ENCODE measurements around the gene TSPAN11. TPM values are rescaled to one million over a fixed set of nuclear protein-coding genes. Genes with fewer than 3 reads are reported as not detected.

Gene TSPAN11
- total and polyA plus RNA-seq, 2 donors, result 4.1 to 18.3 TPM

DNA sequence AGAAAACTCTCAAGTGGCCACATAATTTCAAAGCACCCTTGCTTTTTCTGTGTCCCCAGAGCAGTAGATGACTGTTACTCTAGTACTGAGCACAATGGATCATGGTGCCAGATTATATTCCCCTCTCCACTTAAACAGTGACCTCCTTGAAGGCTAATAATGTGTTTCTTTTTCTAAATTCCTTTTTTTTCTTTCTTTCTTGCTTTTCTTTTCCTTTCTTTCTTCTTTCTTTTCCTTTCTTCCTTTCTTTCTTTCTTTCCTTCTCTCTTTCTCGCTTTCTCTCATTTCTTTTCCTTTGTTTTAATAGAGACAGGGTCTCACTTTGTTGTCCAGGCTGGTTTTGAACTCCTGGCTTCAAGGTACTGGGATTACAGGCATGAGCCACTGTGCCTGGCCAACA lies 26.2 kb upstream of the TSPAN11 start:
- WGBS, result 96% methylated on average over 1 of the region's 1 CpG
- Histone ChIP-seq H3K4me3 (ENCODE audit: low read depth, low read length) (no peak overlapping the region), H3K4me1 (ENCODE audit: insufficient read depth) (no peaks in the 10 kb centered on the region), H3K36me3 (ENCODE audit: insufficient read depth) (no peaks in the 10 kb centered on the region), H3K27ac (ENCODE audit: low read depth) (no peak overlapping the region)
- no peak for DNase-seq (ENCODE audit: extremely low spot score)

DNA sequence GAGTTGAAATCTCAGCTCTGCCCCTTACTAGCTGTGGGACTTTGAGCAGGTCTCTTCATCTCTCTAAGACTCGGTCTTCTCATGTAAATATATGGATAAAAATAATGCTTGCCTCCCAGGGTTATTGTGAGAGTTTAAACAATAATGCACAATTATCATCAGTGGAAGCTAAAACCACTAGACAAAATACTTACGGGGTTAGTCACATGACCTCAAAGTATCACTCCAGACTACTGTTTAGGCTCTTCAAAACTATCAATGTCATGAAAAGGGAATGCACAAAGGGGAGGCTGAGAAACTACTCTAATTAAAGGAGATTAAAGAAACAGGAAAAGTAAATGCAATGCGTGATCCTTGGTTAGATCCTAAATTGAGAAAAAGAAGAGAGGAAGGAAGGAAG lies 24.5 kb upstream of the TSPAN11 start:
- DNase-seq (ENCODE audit: extremely low spot score), result no peak
- Histone ChIP-seq H3K27ac (ENCODE audit: low read depth) (no peak overlapping the region), H3K4me1 (ENCODE audit: insufficient read depth) (no peaks in the 10 kb centered on the region), H3K4me3 (ENCODE audit: low read depth, low read length) (no peak overlapping the region), H3K36me3 (ENCODE audit: insufficient read depth) (no peaks in the 10 kb centered on the region)
- 64% methylated on average over 3 of the region's 3 CpGs for WGBS

DNA sequence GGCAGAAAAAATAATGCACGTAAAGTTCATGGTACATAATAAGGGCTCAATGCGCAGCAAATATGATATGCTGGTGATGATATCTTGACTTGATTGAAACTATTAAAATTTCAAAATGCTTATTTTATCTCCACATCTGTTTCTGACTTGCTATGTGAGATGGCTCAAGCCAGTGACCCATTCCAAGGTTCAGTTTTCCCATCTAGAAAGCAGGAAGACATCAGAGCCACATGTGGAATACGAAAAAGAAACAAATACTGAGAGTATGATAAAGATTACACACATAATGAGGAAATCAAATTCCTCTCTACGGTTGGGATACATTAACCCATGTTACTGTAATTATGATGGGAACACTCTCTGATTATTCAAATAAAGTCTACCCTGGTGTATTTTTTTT lies 24.0 kb upstream of the TSPAN11 start:
- Histone ChIP-seq H3K4me3 (ENCODE audit: low read depth, low read length) (no peak overlapping the region), H3K36me3 (ENCODE audit: insufficient read depth) (no peaks in the 10 kb centered on the region), H3K27ac (ENCODE audit: low read depth) (no peak overlapping the region), H3K4me1 (ENCODE audit: insufficient read depth) (no peaks in the 10 kb centered on the region)
- no peak for DNase-seq (ENCODE audit: extremely low spot score)
- 69% methylated on average over 4 of the region's 4 CpGs for WGBS

DNA sequence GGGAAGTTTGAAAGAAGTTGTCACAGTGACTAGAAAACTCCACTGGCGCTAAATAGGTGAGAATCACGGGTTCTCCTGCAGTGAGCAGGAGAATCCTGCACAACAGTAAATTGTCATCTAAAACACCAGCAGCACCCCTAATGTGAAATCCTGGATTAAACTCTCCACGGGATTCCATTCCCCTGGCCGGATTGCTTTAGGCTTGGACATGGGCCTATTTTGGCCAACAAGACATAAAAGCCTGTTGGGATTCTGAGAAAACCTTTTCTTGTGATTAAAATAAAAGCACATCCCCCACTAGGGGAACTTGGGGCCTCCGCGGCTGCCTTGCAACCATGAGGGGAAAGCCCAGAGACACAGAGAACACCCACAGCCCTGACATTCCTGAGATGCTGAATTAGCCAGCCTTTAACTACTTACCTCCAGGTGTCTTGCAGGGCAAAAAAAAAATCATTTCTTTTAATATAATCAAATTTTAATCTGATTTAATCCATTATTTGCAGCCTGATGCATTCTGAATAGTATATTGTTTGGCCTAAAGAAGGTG lies 21.0 kb upstream of the TSPAN11 start:
- DNase-seq (ENCODE audit: extremely low spot score), result no peak
- H3K27ac ChIP-seq (ENCODE audit: low read depth), result no peak overlapping the region
- no peaks in the 10 kb centered on the region for H3K36me3 ChIP-seq (ENCODE audit: insufficient read depth)
- no peaks in the 10 kb centered on the region for H3K4me1 ChIP-seq (ENCODE audit: insufficient read depth)
- no peak overlapping the region for H3K4me3 ChIP-seq (ENCODE audit: low read depth, low read length)
- 72% methylated on average over 6 of the region's 6 CpGs for WGBS

DNA sequence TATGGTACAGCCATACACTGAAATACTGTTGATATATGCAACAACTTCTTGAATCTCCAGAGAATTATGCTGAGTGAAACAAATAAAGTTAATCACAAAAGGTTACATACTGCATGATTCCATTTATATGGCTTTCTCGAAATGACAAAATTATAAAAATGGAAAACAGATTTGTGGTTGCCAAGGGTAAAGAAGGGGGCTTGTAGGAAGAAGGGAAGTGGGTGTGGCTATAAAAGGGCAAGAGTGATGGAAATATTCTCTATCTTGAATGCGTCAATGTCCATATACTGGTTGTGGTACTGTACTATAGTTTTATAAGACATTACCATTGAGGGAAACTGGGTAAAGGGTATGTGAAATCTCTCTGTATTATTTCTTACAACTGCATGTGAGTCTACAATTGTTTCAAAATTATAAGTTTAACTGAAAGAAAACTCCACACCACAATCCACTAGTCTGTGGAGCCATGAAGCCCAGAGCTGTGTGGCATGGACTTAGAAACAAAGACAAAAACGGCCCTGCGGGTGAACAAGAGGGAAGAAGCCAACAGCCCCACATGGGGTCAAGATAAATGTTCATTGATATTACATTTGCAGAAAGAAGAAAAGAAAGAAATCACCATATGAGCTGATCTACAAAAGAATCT lies 18.3 kb upstream of the TSPAN11 start:
- 69% methylated on average over 4 of the region's 4 CpGs for WGBS
- no peaks in the 10 kb centered on the region for H3K4me1 ChIP-seq (ENCODE audit: insufficient read depth)
- DNase-seq (ENCODE audit: extremely low spot score), result no peak
- no peak overlapping the region for H3K27ac ChIP-seq (ENCODE audit: low read depth)
- no peak overlapping the region for H3K4me3 ChIP-seq (ENCODE audit: low read depth, low read length)
- H3K36me3 ChIP-seq (ENCODE audit: insufficient read depth), result no peaks in the 10 kb centered on the region

DNA sequence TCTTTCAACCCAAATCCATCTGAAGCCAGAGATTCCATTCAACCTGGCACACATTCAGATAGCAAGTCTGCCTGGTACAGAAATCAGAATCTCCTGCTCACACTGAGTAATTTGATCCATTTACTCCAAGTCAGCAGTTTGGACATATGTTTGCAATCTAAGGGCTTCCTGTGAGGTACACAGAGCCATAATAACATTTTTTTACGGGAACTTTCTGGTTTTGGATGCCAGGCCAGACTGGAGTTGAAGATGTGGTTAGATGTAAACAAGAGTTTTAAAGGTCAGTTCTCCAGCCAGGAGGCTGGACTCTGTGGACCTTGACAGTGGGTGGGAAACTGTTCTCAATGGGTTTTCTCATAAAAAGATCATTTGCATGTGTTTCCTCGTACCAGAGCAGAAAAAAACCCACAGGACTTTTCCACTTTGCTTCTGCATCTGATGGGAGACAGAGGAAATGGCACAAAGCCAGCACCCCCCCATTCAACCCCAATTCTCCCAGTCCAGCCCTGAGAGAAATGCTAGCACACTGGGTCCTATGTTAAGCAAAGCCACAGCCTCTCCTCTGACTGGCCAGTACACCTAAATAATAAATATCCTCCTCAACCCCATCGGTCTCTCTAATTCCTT lies 17.7 kb upstream of the TSPAN11 start:
- 30% methylated on average over 3 of the region's 3 CpGs for WGBS
- Histone ChIP-seq H3K27ac (ENCODE audit: low read depth) (no peak overlapping the region), H3K36me3 (ENCODE audit: insufficient read depth) (no peaks in the 10 kb centered on the region), H3K4me3 (ENCODE audit: low read depth, low read length) (no peak overlapping the region), H3K4me1 (ENCODE audit: insufficient read depth) (no peaks in the 10 kb centered on the region)
- peak; percentile 63 for DNase-seq (ENCODE audit: extremely low spot score)

DNA sequence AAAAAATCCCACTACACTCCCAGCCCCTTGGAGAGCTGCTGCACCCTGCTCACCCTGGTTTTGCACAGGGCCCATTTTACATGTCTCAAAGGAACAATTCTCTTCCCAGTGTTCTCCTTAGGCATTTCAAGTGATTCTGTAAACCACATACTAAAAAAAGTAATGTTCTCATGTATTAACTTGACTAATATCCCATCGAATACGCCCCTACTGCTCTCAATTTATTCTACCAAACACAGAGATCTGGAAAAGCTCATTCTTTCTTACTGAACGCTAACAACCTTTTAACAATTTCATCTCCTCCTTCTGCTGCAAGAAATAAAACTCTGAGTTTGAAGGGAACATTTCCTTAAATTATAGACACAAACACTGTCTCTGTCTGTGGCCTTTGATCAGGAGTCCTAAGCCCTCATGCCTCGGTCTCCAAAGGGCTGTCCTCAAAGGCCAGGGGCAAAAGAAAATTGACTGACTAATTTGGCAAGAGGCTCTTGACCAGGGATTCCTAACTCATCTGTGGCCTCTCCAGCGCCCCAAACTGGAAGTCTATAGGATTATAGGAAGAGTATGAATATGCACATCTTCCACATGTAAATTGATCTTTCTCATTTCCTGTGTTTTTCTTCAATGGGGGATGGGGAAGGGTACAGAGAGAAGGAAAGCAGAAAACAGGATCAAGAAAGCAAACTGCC lies 17.1 kb upstream of the TSPAN11 start:
- H3K36me3 ChIP-seq (ENCODE audit: insufficient read depth), result no peaks in the 10 kb centered on the region
- H3K4me1 ChIP-seq (ENCODE audit: insufficient read depth), result no peaks in the 10 kb centered on the region
- 46% methylated on average over 5 of the region's 5 CpGs for WGBS
- no peak overlapping the region for H3K4me3 ChIP-seq (ENCODE audit: low read depth, low read length)
- H3K27ac ChIP-seq (ENCODE audit: low read depth), result no peak overlapping the region
- no peak for DNase-seq (ENCODE audit: extremely low spot score)

DNA sequence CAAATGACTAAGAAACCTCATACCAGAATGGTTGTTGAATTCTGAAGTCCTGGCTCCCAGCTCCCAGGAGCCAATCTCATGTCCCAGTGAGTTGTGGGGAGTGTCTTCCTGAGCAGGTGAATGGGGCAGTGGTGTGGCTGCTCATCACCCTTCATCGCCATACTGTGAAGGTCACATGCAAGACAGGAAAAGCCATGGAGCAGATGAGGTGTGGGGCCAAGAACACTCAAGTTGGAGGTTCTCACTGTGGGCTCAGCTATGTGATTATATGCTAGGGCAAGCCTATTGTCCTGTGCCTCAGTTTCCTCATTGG lies 16.6 kb upstream of the TSPAN11 start:
- no peaks in the 10 kb centered on the region for H3K4me1 ChIP-seq (ENCODE audit: insufficient read depth)
- H3K27ac ChIP-seq (ENCODE audit: low read depth), result no peak overlapping the region
- no peak for DNase-seq (ENCODE audit: extremely low spot score)
- no peaks in the 10 kb centered on the region for H3K36me3 ChIP-seq (ENCODE audit: insufficient read depth)
- H3K4me3 ChIP-seq (ENCODE audit: low read depth, low read length), result no peak overlapping the region
- 100% methylated on average over 1 of the region's 1 CpG for WGBS

DNA sequence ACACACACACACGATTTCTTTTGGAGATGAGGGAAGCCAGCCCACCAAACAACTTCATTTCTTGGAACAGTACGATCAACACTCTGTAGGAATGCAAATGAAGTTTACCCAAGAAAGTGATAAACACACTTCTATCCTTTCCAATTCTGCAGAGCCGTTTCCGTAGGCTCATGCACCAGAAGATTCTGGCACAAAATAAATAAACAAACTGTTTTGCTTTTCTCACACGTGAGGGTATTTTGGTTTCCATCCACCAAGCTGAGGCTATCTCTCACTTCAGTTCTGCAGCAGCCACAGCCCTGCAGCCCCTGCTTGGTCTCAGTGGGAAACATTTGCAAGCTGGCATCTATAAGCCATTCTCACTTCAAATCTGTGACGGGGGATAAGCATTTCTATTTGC lies 15.3 kb upstream of the TSPAN11 start:
- no peak for DNase-seq (ENCODE audit: extremely low spot score)
- H3K36me3 ChIP-seq (ENCODE audit: insufficient read depth), result no peaks in the 10 kb centered on the region
- no peak overlapping the region for H3K4me3 ChIP-seq (ENCODE audit: low read depth, low read length)
- no peaks in the 10 kb centered on the region for H3K4me1 ChIP-seq (ENCODE audit: insufficient read depth)
- WGBS, result 45% methylated on average over 6 of the region's 6 CpGs
- H3K27ac ChIP-seq (ENCODE audit: low read depth), result no peak overlapping the region

DNA sequence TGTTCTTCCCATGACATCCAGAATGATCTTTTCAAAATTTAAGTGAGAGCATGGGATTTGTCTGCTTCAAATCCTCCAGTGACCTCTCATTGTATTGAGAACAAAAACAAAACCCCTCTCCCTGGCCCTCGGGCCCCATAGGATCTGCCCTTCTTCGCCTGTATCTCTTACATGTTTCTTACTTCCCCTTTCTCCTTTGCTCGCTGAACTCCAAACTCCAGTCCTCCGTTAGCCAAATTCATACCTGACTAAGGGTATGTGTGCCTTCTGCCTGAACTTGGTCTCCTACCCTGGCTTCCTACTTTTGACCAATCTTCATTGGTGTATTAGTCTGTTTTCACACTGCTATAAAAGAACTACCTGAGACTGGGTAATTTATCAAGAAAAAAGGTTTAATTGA lies 13.2 kb upstream of the TSPAN11 start:
- no peak for DNase-seq (ENCODE audit: extremely low spot score)
- Histone ChIP-seq H3K4me3 (ENCODE audit: low read depth, low read length) (no peak overlapping the region), H3K36me3 (ENCODE audit: insufficient read depth) (no peaks in the 10 kb centered on the region), H3K27ac (ENCODE audit: low read depth) (no peak overlapping the region), H3K4me1 (ENCODE audit: insufficient read depth) (no peaks in the 10 kb centered on the region)
- WGBS, result 78% methylated on average over 4 of the region's 4 CpGs

DNA sequence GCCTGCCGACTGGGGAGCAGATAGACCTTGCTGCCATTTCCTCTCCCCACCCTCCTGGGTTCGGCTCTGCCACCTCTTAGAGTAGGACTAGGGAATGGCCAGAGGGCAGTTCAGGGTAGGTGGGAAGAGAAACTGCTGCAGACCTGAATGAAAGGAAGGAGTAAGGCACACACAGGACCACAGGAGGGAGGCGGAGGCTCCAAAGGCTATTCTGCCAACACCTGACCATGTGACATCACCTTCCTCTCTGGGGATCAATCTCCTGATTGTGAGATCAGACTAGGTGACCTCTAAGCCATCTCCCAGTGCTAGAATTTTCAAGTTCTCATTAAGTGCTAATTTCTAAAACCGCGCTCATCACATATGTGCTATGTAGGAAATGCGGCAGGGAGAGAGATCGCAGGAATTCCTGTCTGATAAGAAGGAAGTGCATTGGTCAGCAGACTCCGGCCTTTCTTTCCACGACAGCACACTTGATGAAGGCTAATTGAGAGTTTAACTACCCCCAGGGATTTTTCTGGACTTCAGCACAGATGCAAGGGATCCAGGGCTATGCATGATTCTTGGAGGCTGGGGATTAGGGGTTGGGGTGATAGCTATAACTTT lies 11.5 kb upstream of the TSPAN11 start:
- no peaks in the 10 kb centered on the region for H3K36me3 ChIP-seq (ENCODE audit: insufficient read depth)
- H3K4me3 ChIP-seq (ENCODE audit: low read depth, low read length), result no peak overlapping the region
- no peak overlapping the region for H3K27ac ChIP-seq (ENCODE audit: low read depth)
- H3K4me1 ChIP-seq (ENCODE audit: insufficient read depth), result no peaks in the 10 kb centered on the region
- no peak for DNase-seq (ENCODE audit: extremely low spot score)
- WGBS, result 73% methylated on average over 9 of the region's 9 CpGs

DNA sequence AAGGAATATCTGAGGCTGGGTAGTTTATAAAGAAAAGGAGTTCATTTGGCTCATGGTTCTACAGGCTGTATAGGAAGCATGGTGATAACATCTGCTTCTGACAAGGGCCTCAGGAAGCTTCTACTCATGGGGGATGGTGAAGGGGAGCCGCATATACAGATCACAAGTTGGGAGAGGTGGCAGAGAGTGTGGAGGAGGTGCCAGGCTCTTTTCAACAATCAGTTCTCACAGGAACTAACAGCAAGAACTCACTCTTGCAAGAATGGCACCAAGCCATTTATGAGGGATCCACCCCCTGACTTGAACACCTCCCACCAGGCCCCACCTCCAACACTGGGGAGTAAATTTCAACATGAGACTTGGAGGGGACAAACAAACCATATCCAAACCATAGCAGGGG lies 3.5 kb upstream of the TSPAN11 start:
- no peak overlapping the region for H3K27ac ChIP-seq (ENCODE audit: low read depth)
- WGBS, result 81% methylated on average over 1 of the region's 1 CpG
- H3K4me3 ChIP-seq (ENCODE audit: low read depth, low read length), result no peak overlapping the region
- no peaks in the 10 kb centered on the region for H3K4me1 ChIP-seq (ENCODE audit: insufficient read depth)
- no peaks in the 10 kb centered on the region for H3K36me3 ChIP-seq (ENCODE audit: insufficient read depth)
- no peak for DNase-seq (ENCODE audit: extremely low spot score)

DNA sequence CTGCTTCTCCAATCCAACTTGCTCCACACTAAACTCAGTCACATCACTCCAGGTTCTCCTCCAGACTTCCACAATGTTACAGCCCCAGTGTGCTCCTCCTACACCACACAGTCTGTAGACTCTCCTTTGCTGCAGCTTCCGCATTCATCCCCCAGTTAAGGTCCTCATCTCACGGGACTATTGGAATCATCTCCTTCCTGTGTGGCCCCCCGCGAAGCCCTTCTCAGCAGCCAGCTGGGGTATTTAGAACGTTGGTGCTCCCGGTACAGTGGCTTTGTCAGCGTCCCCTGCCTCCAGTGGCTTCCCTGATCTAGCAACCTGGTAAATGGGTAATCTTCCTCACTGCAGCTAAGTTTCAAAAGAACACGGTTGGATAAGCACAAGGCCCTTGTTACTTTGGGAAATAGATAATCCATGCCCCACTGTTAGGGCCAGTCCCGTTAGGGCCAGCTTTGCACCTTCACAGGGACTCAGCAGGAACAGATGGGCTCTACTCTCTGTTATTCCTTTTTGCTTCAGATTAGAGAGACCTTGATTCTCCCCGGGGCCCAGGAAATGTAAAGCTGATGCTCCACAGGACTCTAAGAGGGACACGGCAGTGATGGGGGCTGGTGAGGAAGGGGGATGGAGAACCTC lies 823 bp upstream of the TSPAN11 start:
- no peak for DNase-seq (ENCODE audit: extremely low spot score)
- WGBS, result 59% methylated on average over 11 of the region's 11 CpGs
- H3K4me1 ChIP-seq (ENCODE audit: insufficient read depth), result no peaks in the 10 kb centered on the region
- no peaks in the 10 kb centered on the region for H3K36me3 ChIP-seq (ENCODE audit: insufficient read depth)
- peak overlapping the region; percentile 53 for H3K4me3 ChIP-seq (ENCODE audit: low read depth, low read length)
- H3K27ac ChIP-seq (ENCODE audit: low read depth), result no peak overlapping the region

Measured in urinary bladder (tissue), 4 donors.